ENCODE measurements around the gene ANKRD45. TPM values are rescaled to one million over a fixed set of nuclear protein-coding genes. Genes with fewer than 3 reads are reported as not detected.
A peak's percentile ranks its signal among the peaks of the same experiment; 100 is the strongest.
"Not testable (repeated sequence)": the region's sequence is repeated elsewhere in the genome, so short reads cannot be mapped to it uniquely, and the experiment has no call there.

ANKRD45 gene
- total RNA-seq, 4 donors from 2014 or later, result 0.27 to 1.1 TPM; not detected in 2

GRCh38 chr1:173693238-173693637 is 23.6 kb upstream of the ANKRD45 start:
- H3K4me1 ChIP-seq, result peaks cover 0 to 2% (median 0%) of the 10 kb centered on the region in 4 donors
- TF ChIP-seq POLR2AphosphoS5 (IDR thresholded peaks at IDR 0.05) (no peak), CTCF (IDR thresholded peaks at IDR 0.05) (no peak), POLR2A (IDR thresholded peaks at IDR 0.05) (no peak), EP300 (IDR thresholded peaks at IDR 0.05; ENCODE audit: low read depth) (no peak)
- no peak for DNase-seq
- no peak overlapping the region for H3K4me3 ChIP-seq
- H3K9me3 ChIP-seq, result no peaks in the 10 kb centered on the region
- intact Hi-C loops (cut with DNase I; ENCODE audit: low total_unique reads) (no loop called here), in situ Hi-C loops (cut with MboI; ENCODE audit: low pct_ligation_motif_present in 1 of 4, low pct_unique_long_range_greater_than_20kb in 1 of 4, low sequenced_read_pairs in 3 of 4) (no loop called here)
- no peak overlapping the region for H3K27ac ChIP-seq
- peaks cover 5% of the 10 kb centered on the region for H3K27me3 ChIP-seq
- H3K36me3 ChIP-seq, result no peaks in the 10 kb centered on the region

GRCh38 chr1:173688300-173688699 is 18.6 kb upstream of the ANKRD45 start:
- Histone ChIP-seq H3K36me3 (no peaks in the 10 kb centered on the region), H3K4me3 (no peak overlapping the region), H3K4me1 (peaks cover 0 to 8% (median 3%) of the 10 kb centered on the region in 4 donors), H3K27ac (no peak overlapping the region), H3K27me3 (no peaks in the 10 kb centered on the region), H3K9me3 (no peaks in the 10 kb centered on the region)
- no peak for DNase-seq
- no peak for TF ChIP-seq POLR2A (IDR thresholded peaks at IDR 0.05)
- no peak for TF ChIP-seq POLR2AphosphoS5 (IDR thresholded peaks at IDR 0.05)
- TF ChIP-seq EP300 (IDR thresholded peaks at IDR 0.05; ENCODE audit: low read depth), result no peak
- no peak for TF ChIP-seq CTCF (IDR thresholded peaks at IDR 0.05)
- 81 to 90% methylated on average over 2 of the region's 2 CpGs for WGBS, 2 donors (ENCODE audit: low coverage in 1 of 2)
- intact Hi-C loops (cut with DNase I; ENCODE audit: low total_unique reads), result no loop called here
- in situ Hi-C loops (cut with MboI; ENCODE audit: low pct_ligation_motif_present in 1 of 4, low pct_unique_long_range_greater_than_20kb in 1 of 4, low sequenced_read_pairs in 3 of 4), result no loop called here

GRCh38 chr1:173685121-173685520 is 15.5 kb upstream of the ANKRD45 start:
- H3K9me3 ChIP-seq; H3K4me3 ChIP-seq; H3K4me1 ChIP-seq; in situ Hi-C loops (cut with MboI; ENCODE audit: low pct_ligation_motif_present in 1 of 4, low pct_unique_long_range_greater_than_20kb in 1 of 4, low sequenced_read_pairs in 3 of 4); DNase-seq; H3K27me3 ChIP-seq; H3K27ac ChIP-seq; intact Hi-C loops (cut with DNase I; ENCODE audit: low total_unique reads); H3K36me3 ChIP-seq: not testable (repeated sequence)
- WGBS, 2 donors (ENCODE audit: low coverage in 1 of 2), result 87% methylated on average over 3 of the region's 3 CpGs; no CpG with 5 or more reads in 1 of the 2 donors

GRCh38 chr1:173683838-173684237 is 14.2 kb upstream of the ANKRD45 start:
- H3K9me3 ChIP-seq; H3K27ac ChIP-seq; H3K4me3 ChIP-seq; in situ Hi-C loops (cut with MboI; ENCODE audit: low pct_ligation_motif_present in 1 of 4, low pct_unique_long_range_greater_than_20kb in 1 of 4, low sequenced_read_pairs in 3 of 4); H3K27me3 ChIP-seq; H3K36me3 ChIP-seq; intact Hi-C loops (cut with DNase I; ENCODE audit: low total_unique reads); H3K4me1 ChIP-seq: not testable (repeated sequence)
- 64 to 84% methylated on average over 4 of the region's 4 CpGs for WGBS, 2 donors (ENCODE audit: low coverage in 1 of 2)
- peak; percentile 35 for DNase-seq

GRCh38 chr1:173682184-173682583 is 12.5 kb upstream of the ANKRD45 start:
- H3K27ac ChIP-seq, result no peak overlapping the region
- TF ChIP-seq POLR2AphosphoS5 (IDR thresholded peaks at IDR 0.05) (no peak), POLR2A (IDR thresholded peaks at IDR 0.05) (no peak), EP300 (IDR thresholded peaks at IDR 0.05; ENCODE audit: low read depth) (no peak), CTCF (IDR thresholded peaks at IDR 0.05) (no peak)
- in situ Hi-C loops (cut with MboI; ENCODE audit: low pct_ligation_motif_present in 1 of 4, low pct_unique_long_range_greater_than_20kb in 1 of 4, low sequenced_read_pairs in 3 of 4), result no loop called here
- H3K36me3 ChIP-seq, result no peaks in the 10 kb centered on the region
- intact Hi-C loops (cut with DNase I; ENCODE audit: low total_unique reads), result no loop called here
- no peaks in the 10 kb centered on the region for H3K27me3 ChIP-seq
- H3K4me3 ChIP-seq, result no peak overlapping the region
- DNase-seq, result no peak
- H3K9me3 ChIP-seq, result no peaks in the 10 kb centered on the region
- peaks cover 0 to 9% (median 3%) of the 10 kb centered on the region in 4 donors for H3K4me1 ChIP-seq

- H3K36me3 ChIP-seq; DNase-seq; intact Hi-C loops (cut with DNase I; ENCODE audit: low total_unique reads); H3K4me3 ChIP-seq; H3K27me3 ChIP-seq; H3K27ac ChIP-seq; in situ Hi-C loops (cut with MboI; ENCODE audit: low pct_ligation_motif_present in 1 of 4, low pct_unique_long_range_greater_than_20kb in 1 of 4, low sequenced_read_pairs in 3 of 4); H3K9me3 ChIP-seq: not testable (repeated sequence)
- peaks cover 0 to 12% (median 3%) of the 10 kb centered on the region in 4 donors for H3K4me1 ChIP-seq
- 72 to 75% methylated on average over 5 of the region's 5 CpGs for WGBS, 2 donors (ENCODE audit: low coverage in 1 of 2)
Observed at GRCh38 chr1:173680152-173680551, 10.5 kb upstream of the ANKRD45 start.

GRCh38 chr1:173674496-173674895 is 4.8 kb upstream of the ANKRD45 start:
- H3K4me1 ChIP-seq; H3K9me3 ChIP-seq; in situ Hi-C loops (cut with MboI; ENCODE audit: low pct_ligation_motif_present in 1 of 4, low pct_unique_long_range_greater_than_20kb in 1 of 4, low sequenced_read_pairs in 3 of 4); H3K4me3 ChIP-seq; H3K36me3 ChIP-seq; H3K27ac ChIP-seq; DNase-seq; intact Hi-C loops (cut with DNase I; ENCODE audit: low total_unique reads): not testable (repeated sequence)
- WGBS, 2 donors (ENCODE audit: low coverage in 1 of 2), result 75 to 82% methylated on average over 1 to 2 of the region's 2 CpGs
- peaks cover 20% of the 10 kb centered on the region for H3K27me3 ChIP-seq
